Activated CD4-positive, alpha-beta T cell treated with anti-CD3 and anti-CD28 coated beads, Interleukin-2, amount 50 U/mL, for 48 hours (primary cell): ENCODE data around the gene TMPRSS11B.
"Not testable (repeated sequence)": the region's sequence is repeated elsewhere in the genome, so short reads cannot be mapped to it uniquely, and the experiment has no call there.

Experiments
- DNase-seq, 2 experiments: peaks; one replicate each; pipeline ENCODE4 v3.0.0-alpha.2; 2020

The TMPRSS11B gene

DNA sequence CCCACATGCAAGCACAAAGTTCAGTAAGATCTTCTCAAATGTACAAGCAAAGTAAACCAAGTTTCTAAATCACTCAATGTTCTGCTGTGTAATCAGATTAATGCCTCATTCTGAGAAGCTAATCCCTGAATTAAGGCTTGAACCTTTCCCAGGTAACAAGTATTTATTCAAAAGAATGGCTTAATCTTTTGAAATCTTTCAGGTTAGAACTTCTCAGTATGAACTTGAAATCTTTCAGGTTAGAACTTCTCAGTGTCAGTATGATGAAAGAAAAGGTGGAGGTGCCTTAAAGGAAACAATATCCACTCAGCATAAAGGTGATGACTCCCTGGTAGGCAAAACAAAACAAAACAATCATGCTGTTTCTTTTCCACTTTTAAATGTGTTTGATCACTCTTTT, 29.0 kb downstream of the TMPRSS11B start:
- DNase-seq = no peak

DNA sequence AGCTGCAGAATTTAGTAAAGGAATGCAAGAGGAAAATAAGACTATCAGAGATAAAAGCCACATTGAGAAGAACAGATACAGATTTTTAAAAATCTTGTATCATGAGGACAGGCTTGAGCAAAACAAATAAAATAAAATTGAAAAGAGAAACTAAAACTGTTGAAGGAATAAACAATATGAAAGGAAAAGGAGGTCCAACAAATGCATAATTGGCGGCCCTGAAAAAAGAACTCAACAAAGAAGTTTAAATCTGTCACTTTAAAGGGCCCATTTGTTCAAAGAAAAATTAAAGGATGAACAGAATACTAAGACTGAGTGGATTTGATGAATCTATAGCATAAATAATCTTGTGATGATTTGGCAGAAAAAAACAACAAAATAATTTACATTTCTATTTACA, 36.5 kb downstream of the TMPRSS11B start:
- DNase-seq = no peak

DNA sequence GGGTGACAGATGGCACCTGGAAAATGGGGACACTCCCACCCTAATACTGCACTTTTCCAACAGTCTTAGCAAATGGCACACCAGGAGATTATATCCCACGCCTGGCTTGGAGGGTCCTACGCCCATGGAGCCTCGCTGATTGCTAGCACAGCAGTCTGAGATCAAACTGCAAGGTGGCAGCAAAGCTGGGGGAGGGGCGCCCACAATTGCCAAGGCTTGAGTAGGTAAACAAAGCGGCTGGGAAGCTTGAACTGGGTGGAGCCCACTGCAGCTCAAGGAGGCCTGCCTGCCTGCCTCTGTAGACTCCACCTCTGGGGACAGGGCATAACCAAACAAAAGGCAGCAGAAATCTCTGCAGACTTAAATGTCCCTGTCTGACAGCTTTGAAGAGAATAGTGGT, 51.2 kb downstream of the TMPRSS11B start:
- not testable (repeated sequence) for DNase-seq

- DNase-seq = no peak
These were observed 52.3 kb downstream of the TMPRSS11B start for GRCh38 chr4:68193194-68193593.

DNA sequence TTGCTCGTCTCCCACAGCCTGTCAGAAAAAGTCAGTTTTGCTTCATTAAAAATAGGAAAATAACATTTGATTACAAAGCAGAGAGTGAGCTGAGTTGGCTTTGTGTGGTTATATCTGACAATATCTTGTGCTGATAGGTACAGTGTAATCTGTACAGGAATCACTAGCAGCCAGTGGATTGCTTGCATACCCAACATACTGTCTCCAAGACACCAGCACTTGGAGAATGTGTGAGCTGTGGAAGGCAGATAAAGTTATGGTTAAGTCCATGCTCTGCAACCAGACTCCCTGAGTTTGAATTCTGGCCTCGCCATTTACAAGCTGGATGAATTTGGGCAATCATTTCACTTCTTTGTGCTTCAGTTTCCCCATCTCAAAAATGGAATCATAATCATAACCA, 58.3 kb downstream of the TMPRSS11B start:
- no peak for DNase-seq

- DNase-seq = no peak
These were observed 60.6 kb downstream of the TMPRSS11B start for GRCh38 chr4:68184923-68185322.

DNA sequence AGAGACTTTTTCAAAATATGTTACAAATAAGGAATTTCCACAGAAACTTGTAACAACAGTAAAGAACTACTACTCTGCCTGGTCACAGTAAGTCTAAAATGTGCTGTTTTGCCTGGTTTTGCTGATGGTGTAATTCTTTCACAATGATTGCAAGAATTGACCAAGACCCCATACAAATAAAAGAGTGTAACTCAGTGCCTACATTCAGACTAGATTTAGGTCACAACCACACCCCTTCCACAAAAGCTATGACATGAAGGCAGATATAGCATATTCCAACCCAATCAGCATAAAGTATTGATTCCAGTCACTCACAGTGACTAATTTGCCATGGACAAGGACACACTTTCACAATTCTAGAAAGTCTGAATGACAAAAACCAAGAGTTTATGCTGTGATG, 62.1 kb downstream of the TMPRSS11B start:
- no peak for DNase-seq

- DNase-seq = no peak
These were observed 63.1 kb downstream of the TMPRSS11B start for GRCh38 chr4:68182382-68182820.

DNA sequence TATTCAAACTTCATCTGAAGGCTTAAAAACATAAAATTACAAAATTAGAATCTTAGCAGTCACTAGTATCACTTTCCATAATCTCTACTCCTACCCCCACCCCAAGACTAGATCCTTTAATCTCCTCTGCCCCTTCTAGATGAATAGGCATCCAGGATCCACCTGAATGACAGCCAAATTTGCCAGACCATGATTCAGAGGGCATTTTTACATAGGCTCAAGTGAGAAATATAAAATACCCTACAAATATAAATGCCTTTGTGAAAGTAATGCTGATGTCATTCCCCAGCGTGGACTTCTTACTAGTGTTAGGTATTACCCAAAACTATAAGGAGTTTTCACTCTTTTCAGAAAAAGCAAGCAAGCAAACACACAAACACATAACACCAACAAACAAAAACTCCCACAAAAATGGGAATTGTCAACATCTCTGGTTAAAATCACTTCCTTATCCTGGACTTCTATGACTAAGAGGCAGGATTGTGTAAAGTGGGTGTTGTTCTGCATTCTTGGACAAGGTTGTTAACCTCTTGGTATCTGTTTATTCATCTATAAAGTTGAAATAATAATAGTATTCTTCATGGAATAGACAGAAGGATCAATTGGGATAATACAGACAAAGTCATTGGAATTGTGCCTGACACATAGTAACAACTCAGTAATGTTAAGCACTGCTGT, 64.5 kb downstream of the TMPRSS11B start:
- no peak for DNase-seq

DNA sequence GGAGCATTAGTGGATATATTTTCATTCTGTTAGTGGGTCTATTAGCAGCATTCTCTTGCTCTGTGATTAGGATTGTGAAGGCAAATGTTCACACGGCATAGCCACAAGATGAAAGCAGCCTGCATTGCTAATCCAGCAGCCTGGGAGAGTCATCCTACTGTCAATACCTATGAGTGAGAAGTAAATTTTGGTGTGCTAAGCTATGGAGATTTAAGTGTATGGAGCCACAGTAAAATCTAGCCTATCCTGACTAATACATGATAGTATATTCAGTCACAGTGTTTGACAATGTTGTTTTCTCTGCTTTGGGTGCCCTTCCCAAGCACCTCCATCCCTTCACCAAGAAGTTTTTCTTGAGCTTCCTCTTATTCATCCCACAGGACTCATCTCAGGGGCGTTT, 68.6 kb downstream of the TMPRSS11B start:
- no peak for DNase-seq
